ENCODE results near the gene SLC24A4. TPM values are rescaled to one million over a fixed set of nuclear protein-coding genes. Genes with fewer than 3 reads are reported as not detected.

The SLC24A4 gene
- total RNA-seq, 1 experiment from 2014 or later, result not detected

GRCh38 chr14:92519246-92520101, 196.5 kb downstream of the SLC24A4 start:
- CTCF ChIA-PET, result no interaction called here
- Histone ChIP-seq H4K20me1 (ENCODE audit: insufficient read depth) (no peaks in the 10 kb centered on the region), H3K79me2 (ENCODE audit: insufficient read depth, low read length) (peaks cover 24% of the 10 kb centered on the region; the same call in 1 of the 2 replicates), H2AFZ (ENCODE audit: low read depth, low read length, poor library complexity, severe bottlenecking) (no peak overlapping the region), H3K9me2 (ENCODE audit: insufficient read depth) (no peaks in the 10 kb centered on the region), H3K9me3 (ENCODE audit: control insufficient read depth in 1 of 2, insufficient read depth in 1 of 2, low read depth in 1 of 2, low read length in 2 of 2) (no peaks in the 10 kb centered on the region), H3K4me3 (replicated peaks in 1 of 2; ENCODE audit: low read depth in 1 of 2, low read length in 2 of 2) (no peak overlapping the region), H3K4me2 (ENCODE audit: low read length) (no peak overlapping the region), H3K9ac (ENCODE audit: low read length) (no peak overlapping the region), H3K27ac (ENCODE audit: low read depth, low read length) (no peak overlapping the region), H3K36me3 (ENCODE audit: control insufficient read depth in 1 of 2, insufficient read depth in 2 of 2, low read length in 2 of 2) (no peaks in the 10 kb centered on the region), H3K4me1 (ENCODE audit: control insufficient read depth in 1 of 2, insufficient read depth in 2 of 2, low read length in 2 of 2) (peaks cover 4 to 7% of the 10 kb centered on the region in 2 experiments; a peak in 3 of 4 replicates), H3K27me3 (ENCODE audit: insufficient read depth, low read length) (no peaks in the 10 kb centered on the region)
- ATAC-seq, result no peak
- DNase-seq (ENCODE audit: low read depth, low spot score), result no peak
- RAD21 ChIA-PET (ENCODE audit: low non-redundant PET in 1 of 2, low total read pairs in 2 of 2, uncharacterized antibody in 2 of 2, unreplicated experiment in 2 of 2), result no interaction called here
- BruUV-seq (replicated peaks), result no TSS peak
- intact Hi-C loops (cut with micrococcal nuclease), result no loop called here
- POLR2A ChIA-PET, result interaction anchor here (0.9 kb wide), 1 partner anchor 413 kb away, joined by 5 read pairs; the partner anchor contains the start of gene ATXN3
- TF ChIP-seq REST (IDR thresholded peaks at IDR 0.05; ENCODE audit: low read depth), result no peak
- TF ChIP-seq SRF (IDR thresholded peaks at IDR 0.05; ENCODE audit: low read depth), result no peak
- no peak for TF ChIP-seq EZH2 (IDR thresholded peaks at IDR 0.05)
- TF ChIP-seq JUND (IDR thresholded peaks at IDR 0.05), result no peak
- TF ChIP-seq POLR2AphosphoS5 (IDR thresholded peaks at IDR 0.05; ENCODE audit: low read depth, low read length), result no peak
- TF ChIP-seq CEBPB (IDR thresholded peaks at IDR 0.05; ENCODE audit: low read depth), result no peak
- TF ChIP-seq MAX (IDR thresholded peaks at IDR 0.05), result no peak
- TF ChIP-seq RAD21 (IDR thresholded peaks at IDR 0.05; ENCODE audit: low read depth), result no peak
- no peak for TF ChIP-seq YY1 (IDR thresholded peaks at IDR 0.05; ENCODE audit: extremely low read depth, insufficient replicate concordance, low read depth, low read length)
- TF ChIP-seq ZNF274 (IDR thresholded peaks at IDR 0.05; ENCODE audit: low read depth, low read length), result no peak
- no peak for TF ChIP-seq EZH2phosphoT487 (IDR thresholded peaks at IDR 0.05; ENCODE audit: borderline replicate concordance)
- no peak for TF ChIP-seq EGR1 (IDR thresholded peaks at IDR 0.05; ENCODE audit: low read depth)
- TF ChIP-seq, protein P1, sequence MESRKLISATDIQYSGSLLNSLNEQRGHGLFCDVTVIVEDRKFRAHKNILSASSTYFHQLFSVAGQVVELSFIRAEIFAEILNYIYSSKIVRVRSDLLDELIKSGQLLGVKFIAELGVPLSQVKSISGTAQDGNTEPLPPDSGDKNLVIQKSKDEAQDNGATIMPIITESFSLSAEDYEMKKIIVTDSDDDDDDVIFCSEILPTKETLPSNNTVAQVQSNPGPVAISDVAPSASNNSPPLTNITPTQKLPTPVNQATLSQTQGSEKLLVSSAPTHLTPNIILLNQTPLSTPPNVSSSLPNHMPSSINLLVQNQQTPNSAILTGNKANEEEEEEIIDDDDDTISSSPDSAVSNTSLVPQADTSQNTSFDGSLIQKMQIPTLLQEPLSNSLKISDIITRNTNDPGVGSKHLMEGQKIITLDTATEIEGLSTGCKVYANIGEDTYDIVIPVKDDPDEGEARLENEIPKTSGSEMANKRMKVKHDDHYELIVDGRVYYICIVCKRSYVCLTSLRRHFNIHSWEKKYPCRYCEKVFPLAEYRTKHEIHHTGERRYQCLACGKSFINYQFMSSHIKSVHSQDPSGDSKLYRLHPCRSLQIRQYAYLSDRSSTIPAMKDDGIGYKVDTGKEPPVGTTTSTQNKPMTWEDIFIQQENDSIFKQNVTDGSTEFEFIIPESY (IDR thresholded peaks at IDR 0.05; ENCODE audit: extremely low read depth, insufficient replicate concordance, low read length), result no peak
- no peak for TF ChIP-seq FOSL1 (IDR thresholded peaks at IDR 0.05; ENCODE audit: low read depth)
